GM12878 (cell line): ENCODE measurements around the gene DGKB.

Experiments
- BRCA1 ChIP-seq: IDR thresholded peaks from 2 replicates; pipeline ENCODE4 v1.6.1; 2011; ENCODE audit warnings: low read depth, low read length, improper control_type of control experiment
- CTCF ChIP-seq, 3 experiments: IDR thresholded peaks in 2 of 3; conservative IDR thresholded peaks in 1 of 3; 2 replicates each; pipeline ENCODE4 v1.5.1; 2011; ENCODE audit warnings: low read depth in 3 of 3, low read length in 3 of 3, mild to moderate bottlenecking in 3 of 3, control low read depth in 2 of 3, moderate library complexity in 2 of 3, inconsistent platforms in 1 of 3, mixed read lengths in 1 of 3; ENCODE audit not compliant: control insufficient read depth in 2 of 3, insufficient read depth in 1 of 3; ENCODE audit errors: extremely low read depth in 1 of 3
- EZH2 ChIP-seq: IDR thresholded peaks from 2 replicates; pipeline ENCODE4 v1.6.1; 2012; ENCODE audit warnings: low read depth, mild to moderate bottlenecking, control low read depth, inconsistent platforms, low read length, borderline replicate concordance; ENCODE audit not compliant: control insufficient read depth
- NBN ChIP-seq: fragments of 450-650 bp; IDR thresholded peaks from 2 replicates; pipeline ENCODE4 v1.6.1; 2016
- NFYB ChIP-seq: IDR thresholded peaks from 2 replicates; pipeline ENCODE4 v1.6.1; 2011; ENCODE audit warnings: low read depth, mild to moderate bottlenecking, low read length, improper control_type of control experiment, moderate library complexity; ENCODE audit not compliant: insufficient read depth
- POLR2A ChIP-seq: IDR thresholded peaks from 2 replicates; pipeline ENCODE4 v1.6.1; 2011; ENCODE audit warnings: low read depth, mild to moderate bottlenecking, low read length
- POLR2AphosphoS5 ChIP-seq: IDR thresholded peaks from 2 replicates; pipeline ENCODE4 v1.6.1; 2011; ENCODE audit warnings: mild to moderate bottlenecking, low read length, inconsistent platforms
- RAD21 ChIP-seq: IDR thresholded peaks from 2 replicates; pipeline ENCODE4 v1.6.1; 2011; ENCODE audit warnings: mild to moderate bottlenecking, low read depth, low read length, moderate library complexity; ENCODE audit not compliant: insufficient read depth
- SIN3A ChIP-seq: IDR thresholded peaks from 2 replicates; pipeline ENCODE4 v1.6.1; 2012; ENCODE audit warnings: low read depth, low read length, improper control_type of control experiment
- SMC3 ChIP-seq: IDR thresholded peaks from 2 replicates; pipeline ENCODE4 v1.6.1; 2011; ENCODE audit warnings: low read length, improper control_type of control experiment, borderline replicate concordance

GRCh38 chr7:14687777-14688176 lies 214.8 kb downstream of the DGKB start:
- TF ChIP-seq POLR2A (no peak), EZH2 (no peak), NFYB (no peak), POLR2AphosphoS5 (no peak), CTCF (IDR thresholded peaks at IDR 0.05 in 2 of 3, conservative IDR thresholded peaks at IDR 0.05 in 1 of 3; ENCODE audit: control insufficient read depth in 2 of 3, extremely low read depth in 1 of 3, insufficient read depth in 1 of 3, low read depth in 3 of 3, low read length in 3 of 3) (no peak), SMC3 (no peak), RAD21 (no peak), NBN (no peak), SIN3A (no peak), BRCA1 (no peak)
